SK-N-SH (cell line): ENCODE data around the gene NT5DC2.

Source experiments
- ELF1 ChIP-seq: IDR thresholded peaks from 2 replicates; pipeline ENCODE4 v1.4.0; 2012
- EP300 ChIP-seq, 2 experiments: IDR thresholded peaks; 2 replicates each; pipeline versions ENCODE4 v1.4.0 to v1.6.1; 2012; ENCODE audit warnings: borderline replicate concordance in 1 of 2, low read depth in 1 of 2, low read length in 1 of 2
- TF ChIP-seq, protein P1 (sequence below): fragments of 200-600 bp; sonication (generic); IDR thresholded peaks from 2 replicates; pipeline ENCODE4 v1.6.1; 2017; ENCODE audit warnings: antibody characterized with exemption, mild to moderate bottlenecking, moderate library complexity

DNA sequence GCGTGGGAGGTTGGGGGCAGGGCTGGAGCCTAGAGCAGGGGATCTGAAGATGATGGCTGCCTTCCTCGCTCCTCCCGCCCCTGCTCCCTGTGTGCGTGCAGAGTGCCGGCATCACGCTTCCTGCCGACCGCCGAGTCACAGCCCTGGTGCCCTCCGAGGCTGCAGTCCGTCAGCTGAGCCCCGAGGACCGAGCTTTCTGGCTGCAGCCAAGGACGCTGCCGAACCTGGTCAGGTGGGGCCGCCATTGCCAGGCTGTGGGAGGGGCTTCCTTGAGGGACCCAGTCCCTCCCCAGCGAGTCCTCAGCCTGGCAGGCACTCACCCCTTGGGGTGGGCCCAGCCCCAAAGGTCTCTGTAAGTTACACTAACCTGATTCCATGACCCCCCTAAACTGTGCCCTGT, 20.9 kb downstream of the NT5DC2 start:
- TF ChIP-seq, protein P1, sequence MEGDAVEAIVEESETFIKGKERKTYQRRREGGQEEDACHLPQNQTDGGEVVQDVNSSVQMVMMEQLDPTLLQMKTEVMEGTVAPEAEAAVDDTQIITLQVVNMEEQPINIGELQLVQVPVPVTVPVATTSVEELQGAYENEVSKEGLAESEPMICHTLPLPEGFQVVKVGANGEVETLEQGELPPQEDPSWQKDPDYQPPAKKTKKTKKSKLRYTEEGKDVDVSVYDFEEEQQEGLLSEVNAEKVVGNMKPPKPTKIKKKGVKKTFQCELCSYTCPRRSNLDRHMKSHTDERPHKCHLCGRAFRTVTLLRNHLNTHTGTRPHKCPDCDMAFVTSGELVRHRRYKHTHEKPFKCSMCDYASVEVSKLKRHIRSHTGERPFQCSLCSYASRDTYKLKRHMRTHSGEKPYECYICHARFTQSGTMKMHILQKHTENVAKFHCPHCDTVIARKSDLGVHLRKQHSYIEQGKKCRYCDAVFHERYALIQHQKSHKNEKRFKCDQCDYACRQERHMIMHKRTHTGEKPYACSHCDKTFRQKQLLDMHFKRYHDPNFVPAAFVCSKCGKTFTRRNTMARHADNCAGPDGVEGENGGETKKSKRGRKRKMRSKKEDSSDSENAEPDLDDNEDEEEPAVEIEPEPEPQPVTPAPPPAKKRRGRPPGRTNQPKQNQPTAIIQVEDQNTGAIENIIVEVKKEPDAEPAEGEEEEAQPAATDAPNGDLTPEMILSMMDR = no peak
- TF ChIP-seq EP300 (IDR thresholded peaks at IDR 0.05; ENCODE audit: borderline replicate concordance in 1 of 2, low read depth in 1 of 2, low read length in 1 of 2) (no peak), ELF1 (no peak)
